Measurements from ENCODE around the gene KCTD10.

- no peak for TF ChIP-seq POLR2A (IDR thresholded peaks at IDR 0.05)
- no peak for TF ChIP-seq CTCF (IDR thresholded peaks at IDR 0.05)
Measured at GRCh38 chr12:109445191-109445609, 31.9 kb downstream of the KCTD10 start.

Measured in uterus (tissue), 2 donors.